Vagina (tissue), 2 donors: ENCODE data around the gene HECW1.

ENCODE experiments used
- CTCF ChIP-seq, 3 experiments: fragments of 450-650 bp in 2 of 3; fragments of 200-600 bp in 1 of 3; sonication (generic) in 1 of 3; IDR thresholded peaks; one replicate each; pipeline ENCODE4 v1.5.1; 2017 to 2019; ENCODE audit warnings: antibody characterized with exemption in 3 of 3, mild to moderate bottlenecking in 2 of 3, moderate library complexity in 2 of 3
- POLR2AphosphoS5 ChIP-seq, 2 donors: sonication (generic); formaldehyde crosslinking; IDR thresholded peaks; one replicate each; pipeline ENCODE4 v1.9.0; 2017; ENCODE audit warnings: antibody characterized with exemption in 2 of 2, mild to moderate bottlenecking in 2 of 2, low read depth in 1 of 2; ENCODE audit not compliant: insufficient read depth in 1 of 2

GRCh38 chr7:43552122-43552521, 439.7 kb downstream of the HECW1 start:
- TF ChIP-seq CTCF (IDR thresholded peaks at IDR 0.05) (no peak), POLR2AphosphoS5 (IDR thresholded peaks at IDR 0.05; ENCODE audit: insufficient read depth in 1 of 2, low read depth in 1 of 2) (no peak)
